ENCODE measurements around the gene FSCN2. TPM values are rescaled to one million over a fixed set of nuclear protein-coding genes. Genes with fewer than 3 reads are reported as not detected.

FSCN2 gene
- total and polyA plus RNA-seq, 2 donors: 0.43 to 0.69 TPM

DNA sequence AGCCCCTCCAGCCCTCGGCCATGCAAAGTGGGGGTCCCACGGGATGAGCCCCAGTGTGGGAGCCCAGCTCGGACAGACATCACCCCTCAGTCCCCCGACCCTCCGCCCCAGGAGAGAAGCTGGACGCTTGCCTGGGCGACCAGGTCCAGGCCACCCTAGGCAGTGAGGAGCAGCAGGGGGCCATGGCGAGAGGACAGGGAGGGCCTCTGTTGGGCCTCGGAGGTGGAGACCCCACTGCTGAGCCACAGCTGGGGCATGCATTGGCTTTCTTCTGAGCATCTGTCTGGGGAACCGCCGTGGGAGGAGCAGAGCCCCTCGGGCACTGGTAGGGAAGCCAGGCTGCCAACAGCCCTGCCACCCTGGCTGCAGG is 28.6 kb upstream of the FSCN2 start:
- H3K4me3 ChIP-seq (ENCODE audit: low read depth, low read length): no peak overlapping the region
- no peaks in the 10 kb centered on the region for H3K36me3 ChIP-seq (ENCODE audit: insufficient read depth)
- no peaks in the 10 kb centered on the region for H3K4me1 ChIP-seq (ENCODE audit: insufficient read depth)
- H3K27ac ChIP-seq (ENCODE audit: low read depth): no peak overlapping the region
- DNase-seq (ENCODE audit: extremely low spot score): no peak
- WGBS: 69% methylated on average over 12 of the region's 12 CpGs

DNA sequence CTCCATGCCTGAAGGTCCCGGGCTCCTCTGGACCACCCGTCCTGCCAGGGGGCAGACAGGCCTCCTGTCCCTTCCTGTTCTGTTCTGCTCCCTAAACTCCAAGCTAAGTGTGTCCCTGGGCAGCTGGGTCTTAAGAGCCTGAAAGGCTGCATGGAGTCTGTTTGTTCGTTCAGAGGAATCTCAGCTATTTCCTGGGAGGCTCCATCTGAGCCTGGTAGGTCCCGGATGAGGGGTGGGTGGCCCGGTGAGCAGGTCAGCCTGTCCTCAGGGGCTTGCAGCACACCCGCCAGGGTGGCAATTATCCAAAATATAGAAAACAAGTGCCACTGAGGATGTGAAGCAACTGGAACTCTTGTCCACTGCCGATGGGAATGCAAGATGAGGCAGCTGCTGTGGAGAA is 28.1 kb upstream of the FSCN2 start:
- no peak for DNase-seq (ENCODE audit: extremely low spot score)
- 45% methylated on average over 7 of the region's 7 CpGs for WGBS
- H3K27ac ChIP-seq (ENCODE audit: low read depth): no peak overlapping the region
- H3K36me3 ChIP-seq (ENCODE audit: insufficient read depth): no peaks in the 10 kb centered on the region
- no peaks in the 10 kb centered on the region for H3K4me1 ChIP-seq (ENCODE audit: insufficient read depth)
- no peak overlapping the region for H3K4me3 ChIP-seq (ENCODE audit: low read depth, low read length)

DNA sequence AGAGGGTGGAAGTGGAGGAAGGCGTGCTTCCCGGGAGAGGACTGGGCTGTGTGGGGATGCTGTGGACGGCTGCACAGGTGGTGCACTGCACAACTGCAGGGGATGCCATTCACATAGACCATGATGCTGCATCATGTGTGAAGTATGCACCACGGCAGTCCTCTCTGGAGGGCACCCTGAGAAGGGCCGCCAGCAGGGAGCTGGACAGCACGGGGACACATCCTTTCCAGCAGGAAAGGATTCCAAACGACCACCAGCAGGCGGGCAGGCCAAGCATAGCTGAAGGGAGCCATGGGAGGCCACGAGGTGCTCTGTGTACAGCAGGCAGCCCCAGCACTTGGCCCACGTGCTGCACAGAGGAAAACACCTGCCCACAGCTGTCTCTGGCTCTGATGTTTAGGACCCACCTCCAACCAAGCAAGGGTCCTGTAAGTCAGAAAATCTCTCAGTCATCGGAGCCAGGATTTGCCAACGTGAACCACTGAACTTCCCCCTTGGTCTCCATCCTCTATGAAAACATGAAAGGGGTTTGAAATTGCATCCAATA is 25.6 kb upstream of the FSCN2 start:
- Histone ChIP-seq H3K4me3 (ENCODE audit: low read depth, low read length) (no peak overlapping the region), H3K36me3 (ENCODE audit: insufficient read depth) (no peaks in the 10 kb centered on the region), H3K27ac (ENCODE audit: low read depth) (no peak overlapping the region), H3K4me1 (ENCODE audit: insufficient read depth) (no peaks in the 10 kb centered on the region)
- WGBS: 59% methylated on average over 12 of the region's 12 CpGs
- DNase-seq (ENCODE audit: extremely low spot score): no peak

DNA sequence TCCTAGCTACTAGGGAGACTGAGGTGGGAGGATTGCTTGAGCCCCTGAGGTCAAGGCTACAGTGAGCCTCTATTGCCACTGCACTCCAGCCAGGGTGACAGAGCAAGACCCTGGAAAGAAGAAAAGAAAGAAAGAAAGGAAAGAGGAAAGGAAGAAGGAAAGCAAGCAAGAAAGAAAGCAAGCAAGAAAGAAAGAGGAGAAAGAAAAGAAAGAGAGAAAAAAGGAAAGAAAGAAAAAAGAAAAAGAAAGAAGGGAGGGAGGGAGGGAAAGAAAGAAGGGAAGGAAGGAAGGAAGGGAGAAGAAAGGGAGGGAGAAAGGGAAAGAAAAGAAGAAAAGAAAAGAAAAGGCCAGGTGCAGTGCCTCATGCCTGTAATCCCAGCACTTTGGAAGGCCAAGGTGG is 24.6 kb upstream of the FSCN2 start:
- Histone ChIP-seq H3K27ac (ENCODE audit: low read depth) (no peak overlapping the region), H3K4me1 (ENCODE audit: insufficient read depth) (no peaks in the 10 kb centered on the region), H3K36me3 (ENCODE audit: insufficient read depth) (no peaks in the 10 kb centered on the region), H3K4me3 (ENCODE audit: low read depth, low read length) (no peak overlapping the region)
- no peak for DNase-seq (ENCODE audit: extremely low spot score)

DNA sequence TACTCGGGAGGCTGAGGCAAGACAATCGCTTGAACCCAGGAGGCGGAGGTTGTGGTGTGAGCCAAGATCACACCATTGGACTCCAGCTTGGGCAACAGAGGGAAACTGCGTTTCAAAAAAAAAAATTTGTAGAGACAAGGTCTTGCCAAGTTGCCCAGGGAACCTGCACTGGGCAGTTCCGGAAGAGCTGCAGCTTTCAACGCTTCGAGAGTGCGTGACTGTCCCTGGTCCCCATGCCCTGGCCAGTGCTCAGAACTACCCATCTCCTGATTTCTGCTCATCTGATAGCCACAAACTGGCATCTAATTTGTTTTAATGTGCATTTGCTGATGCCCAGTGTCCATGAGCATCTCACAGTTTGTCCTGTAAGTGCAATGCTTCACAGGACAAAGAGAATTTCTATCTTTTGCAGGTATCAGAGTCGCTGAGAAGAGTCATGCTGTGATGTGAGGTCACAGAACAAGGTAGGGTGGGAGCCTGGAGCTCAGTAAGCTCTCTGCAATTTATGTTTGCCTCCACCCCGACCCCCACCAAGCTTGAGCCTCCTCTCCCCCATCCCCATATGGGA is 19.5 kb upstream of the FSCN2 start:
- WGBS: 53% methylated on average over 10 of the region's 10 CpGs
- no peak for DNase-seq (ENCODE audit: extremely low spot score)
- Histone ChIP-seq H3K27ac (ENCODE audit: low read depth) (no peak overlapping the region), H3K4me1 (ENCODE audit: insufficient read depth) (no peaks in the 10 kb centered on the region), H3K36me3 (ENCODE audit: insufficient read depth) (peaks cover 4% of the 10 kb centered on the region), H3K4me3 (ENCODE audit: low read depth, low read length) (peak overlapping the region; percentile 97)

DNA sequence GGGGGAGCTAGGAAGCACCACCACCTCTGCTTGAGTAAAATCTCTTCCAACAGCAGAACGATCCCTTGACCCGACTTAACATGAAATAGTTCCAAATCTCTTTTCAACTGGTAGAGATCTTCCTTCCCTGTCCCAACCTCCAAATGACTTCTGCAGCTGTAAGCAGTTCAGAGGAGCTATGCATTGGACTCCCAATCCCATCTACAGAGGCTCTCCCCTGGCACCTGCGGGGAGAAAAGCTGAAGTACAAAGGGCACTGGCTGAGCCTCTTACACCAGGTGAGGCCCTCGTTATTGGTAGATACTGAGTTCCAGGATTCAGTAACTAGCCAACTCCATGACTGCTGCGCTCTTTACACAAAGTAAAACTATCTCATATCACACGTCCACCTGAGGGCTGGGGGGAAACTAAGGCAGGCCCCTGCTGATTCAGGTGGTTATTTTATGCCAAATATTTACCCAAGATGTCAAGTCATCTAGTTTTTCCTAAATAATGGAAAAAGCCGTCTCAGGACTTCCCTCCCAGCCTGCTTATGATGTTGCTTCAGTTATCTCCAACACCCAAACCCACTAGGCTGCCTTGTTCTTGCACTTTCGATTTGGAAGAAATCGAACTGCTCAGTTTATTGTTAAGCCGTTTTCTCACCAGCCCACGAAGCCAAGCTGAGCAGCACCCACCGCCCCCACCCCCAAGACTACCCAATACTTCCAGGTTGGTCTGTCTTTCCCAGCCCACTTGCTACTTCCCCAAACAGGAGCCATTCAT is 18.8 kb upstream of the FSCN2 start:
- no peak for DNase-seq (ENCODE audit: extremely low spot score)
- Histone ChIP-seq H3K4me3 (ENCODE audit: low read depth, low read length) (peak overlapping the region; percentile 97), H3K4me1 (ENCODE audit: insufficient read depth) (no peaks in the 10 kb centered on the region), H3K27ac (ENCODE audit: low read depth) (peak overlapping the region; percentile 34), H3K36me3 (ENCODE audit: insufficient read depth) (peaks cover 4% of the 10 kb centered on the region)
- 19% methylated on average over 12 of the region's 12 CpGs for WGBS

DNA sequence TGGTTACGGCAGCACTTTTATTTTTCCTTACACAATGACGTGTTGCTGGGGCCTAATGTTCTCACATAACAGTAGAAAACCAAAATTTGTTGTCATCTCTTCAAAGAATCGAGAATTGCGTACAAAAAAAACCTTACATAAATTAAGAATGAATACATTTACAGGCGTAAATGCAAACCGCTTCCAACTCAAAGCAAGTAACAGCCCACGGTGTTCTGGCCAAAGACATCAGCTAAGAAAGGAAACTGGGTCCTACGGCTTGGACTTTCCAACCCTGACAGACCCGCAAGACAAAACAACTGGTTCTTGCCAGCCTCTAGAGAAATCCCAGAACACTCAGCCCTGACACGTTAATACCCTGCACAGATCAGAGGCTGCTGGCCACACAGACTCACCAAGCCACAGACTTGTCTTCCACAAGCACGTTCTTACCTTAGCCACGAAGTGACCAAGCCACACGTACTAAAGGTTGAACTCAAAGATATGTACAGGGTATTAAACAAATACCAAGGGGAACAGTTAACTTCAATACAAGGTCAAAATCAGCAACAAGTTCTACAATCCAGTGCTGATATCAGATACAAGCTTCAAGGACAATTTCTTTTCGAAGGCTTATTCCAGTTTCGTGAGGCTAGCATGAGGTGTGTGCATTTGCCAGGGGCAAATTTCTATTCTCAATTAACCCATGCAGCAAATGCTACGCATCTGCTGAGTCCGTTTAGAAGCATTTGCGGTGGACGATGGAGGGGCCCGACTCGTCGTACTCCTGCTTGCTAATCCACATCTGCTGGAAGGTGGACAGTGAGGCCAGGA is 18.0 kb upstream of the FSCN2 start:
- H3K4me1 ChIP-seq (ENCODE audit: insufficient read depth): no peaks in the 10 kb centered on the region
- peaks cover 4% of the 10 kb centered on the region for H3K36me3 ChIP-seq (ENCODE audit: insufficient read depth)
- no peak for DNase-seq (ENCODE audit: extremely low spot score)
- peak overlapping the region; percentile 55 for H3K27ac ChIP-seq (ENCODE audit: low read depth)
- 5% methylated on average over 22 of the region's 22 CpGs for WGBS
- H3K4me3 ChIP-seq (ENCODE audit: low read depth, low read length): peak overlapping the region; percentile 97

DNA sequence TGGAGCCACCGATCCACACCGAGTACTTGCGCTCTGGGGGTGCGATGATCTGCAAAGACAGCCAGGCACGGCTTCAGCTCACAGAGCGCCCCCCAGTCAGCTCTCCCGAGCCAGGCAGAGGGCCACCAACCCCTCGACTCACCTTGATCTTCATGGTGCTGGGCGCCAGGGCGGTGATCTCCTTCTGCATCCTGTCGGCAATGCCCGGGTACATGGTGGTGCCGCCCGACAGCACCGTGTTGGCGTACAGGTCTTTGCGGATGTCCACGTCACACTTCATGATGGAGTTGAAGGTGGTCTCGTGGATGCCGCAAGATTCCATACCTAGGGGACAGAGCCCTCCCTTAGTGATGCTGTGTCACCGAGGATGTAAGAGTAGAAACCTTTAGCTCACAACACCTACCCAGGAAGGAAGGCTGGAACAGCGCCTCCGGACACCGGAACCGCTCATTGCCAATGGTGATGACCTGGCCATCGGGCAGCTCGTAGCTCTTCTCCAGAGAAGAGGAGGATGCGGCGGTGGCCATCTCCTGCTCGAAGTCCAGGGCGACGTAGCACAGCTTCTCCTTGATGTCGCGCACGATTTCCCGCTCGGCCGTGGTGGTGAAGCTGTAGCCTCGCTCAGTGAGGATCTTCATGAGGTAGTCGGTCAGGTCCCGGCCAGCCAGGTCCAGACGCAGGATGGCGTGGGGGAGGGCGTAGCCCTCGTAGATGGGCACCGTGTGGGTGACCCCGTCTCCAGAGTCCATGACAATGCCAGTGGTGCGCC is 17.2 kb upstream of the FSCN2 start:
- H3K4me1 ChIP-seq (ENCODE audit: insufficient read depth): no peaks in the 10 kb centered on the region
- H3K27ac ChIP-seq (ENCODE audit: low read depth): peak overlapping the region; percentile 63
- H3K4me3 ChIP-seq (ENCODE audit: low read depth, low read length): peak overlapping the region; percentile 97
- peaks cover 4% of the 10 kb centered on the region for H3K36me3 ChIP-seq (ENCODE audit: insufficient read depth)
- WGBS: 3% methylated on average over 48 of the region's 48 CpGs
- no peak for DNase-seq (ENCODE audit: extremely low spot score)

DNA sequence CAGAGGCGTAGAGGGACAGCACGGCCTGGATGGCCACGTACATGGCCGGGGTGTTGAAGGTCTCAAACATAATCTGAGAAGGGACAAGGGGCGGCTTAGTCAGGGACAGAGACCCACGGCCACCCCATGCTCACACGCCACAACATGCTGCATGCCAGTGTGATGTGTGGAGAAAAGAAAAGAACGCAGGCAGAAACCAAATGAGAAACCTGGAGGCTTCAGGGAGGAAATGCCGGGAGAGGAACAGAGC is 16.7 kb upstream of the FSCN2 start:
- DNase-seq (ENCODE audit: extremely low spot score): no peak
- peak overlapping the region; percentile 63 for H3K27ac ChIP-seq (ENCODE audit: low read depth)
- H3K4me3 ChIP-seq (ENCODE audit: low read depth, low read length): peak overlapping the region; percentile 97
- H3K4me1 ChIP-seq (ENCODE audit: insufficient read depth): no peaks in the 10 kb centered on the region
- WGBS: 2% methylated on average over 9 of the region's 9 CpGs
- H3K36me3 ChIP-seq (ENCODE audit: insufficient read depth): peaks cover 4% of the 10 kb centered on the region

DNA sequence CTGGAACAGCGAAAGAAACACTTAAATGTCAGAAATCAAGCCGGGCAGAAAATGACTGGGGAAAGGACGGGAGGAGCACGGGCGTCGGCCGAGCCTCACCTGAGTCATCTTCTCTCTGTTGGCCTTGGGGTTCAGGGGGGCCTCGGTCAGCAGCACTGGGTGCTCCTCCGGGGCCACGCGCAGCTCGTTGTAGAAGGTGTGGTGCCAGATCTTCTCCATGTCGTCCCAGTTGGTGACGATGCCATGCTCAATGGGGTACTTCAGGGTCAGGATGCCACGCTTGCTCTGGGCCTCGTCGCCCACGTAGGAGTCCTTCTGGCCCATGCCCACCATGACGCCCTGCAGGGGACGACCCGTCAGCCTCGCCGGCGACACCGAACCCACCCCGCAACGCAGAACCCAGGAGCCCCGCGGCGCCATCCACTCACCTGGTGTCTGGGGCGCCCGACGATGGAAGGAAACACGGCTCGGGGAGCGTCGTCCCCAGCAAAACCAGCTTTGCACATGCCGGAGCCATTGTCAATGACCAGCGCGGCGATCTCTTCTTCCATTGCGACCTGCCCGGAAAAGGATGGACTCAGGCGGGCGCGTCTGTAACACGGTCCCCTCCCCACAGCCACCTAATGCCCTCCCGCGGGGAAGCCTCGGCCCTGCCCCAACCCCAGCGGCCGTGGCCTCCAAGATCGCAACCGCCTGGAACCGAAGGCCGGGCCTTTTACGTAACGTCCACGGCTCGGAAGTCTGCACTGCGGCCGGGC is 16.2 kb upstream of the FSCN2 start:
- DNase-seq (ENCODE audit: extremely low spot score): no peak
- Histone ChIP-seq H3K27ac (ENCODE audit: low read depth) (peak overlapping the region; percentile 90), H3K4me3 (ENCODE audit: low read depth, low read length) (peak overlapping the region; percentile 97), H3K36me3 (ENCODE audit: insufficient read depth) (peaks cover 4% of the 10 kb centered on the region), H3K4me1 (ENCODE audit: insufficient read depth) (no peaks in the 10 kb centered on the region)
- WGBS: under 1% methylated on average over 62 of the region's 62 CpGs

DNA sequence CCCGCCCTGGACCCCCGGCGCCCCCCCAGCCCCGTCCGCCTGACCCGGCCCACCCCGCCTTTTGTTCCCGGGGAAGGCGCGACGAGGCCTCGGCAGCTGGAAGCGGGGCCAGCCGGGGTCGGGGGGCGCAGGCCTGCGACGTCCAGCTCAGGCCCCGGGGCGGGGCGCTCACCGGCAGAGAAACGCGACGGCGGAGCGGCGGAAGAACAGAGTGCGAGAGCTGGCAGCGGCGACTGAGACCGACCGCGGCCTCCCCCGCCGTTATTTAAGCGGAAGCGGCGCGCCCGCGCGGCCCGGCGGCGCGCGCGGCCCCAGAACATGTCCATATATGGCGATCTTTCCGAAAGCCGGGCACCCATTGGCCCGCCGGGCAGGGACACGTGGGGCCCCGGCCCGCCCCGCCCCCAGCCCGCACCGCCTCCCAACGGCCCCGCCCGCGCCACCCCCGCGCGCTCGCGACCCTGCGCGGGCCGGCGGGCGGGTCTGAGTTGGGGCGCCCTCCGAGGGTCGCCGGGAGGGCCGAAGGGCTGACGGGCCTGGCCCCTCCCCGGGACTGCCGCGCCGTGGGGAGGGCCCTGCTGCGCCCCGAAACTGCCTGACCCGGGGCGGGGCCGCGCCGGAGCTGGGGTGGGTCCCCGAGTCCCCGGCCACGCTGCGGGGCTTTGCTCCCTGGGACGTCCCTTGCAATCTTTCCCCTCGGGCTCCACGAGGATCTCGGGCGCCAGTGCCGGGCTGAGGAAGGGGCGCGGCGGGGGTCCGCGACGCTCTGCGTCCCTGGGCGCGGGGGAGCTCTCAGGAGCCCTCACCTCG is 15.4 kb upstream of the FSCN2 start, which contains the start of gene ACTG1:
Gene ACTG1, minus strand, starts transcription at position 238 of the 810 bp plus-strand sequence. CDS start 445 bp downstream, outside the sequence.
- Histone ChIP-seq H3K4me1 (ENCODE audit: insufficient read depth) (no peaks in the 10 kb centered on the region), H3K27ac (ENCODE audit: low read depth) (peak within 1 kb of the TSS; percentile 99), H3K36me3 (ENCODE audit: insufficient read depth) (peaks cover 4% of the 10 kb centered on the region), H3K4me3 (ENCODE audit: low read depth, low read length) (peak within 1 kb of the TSS; percentile 97)
- peak; percentile 78 for DNase-seq (ENCODE audit: extremely low spot score)
- WGBS: under 1% methylated on average over 111 of the region's 111 CpGs

DNA sequence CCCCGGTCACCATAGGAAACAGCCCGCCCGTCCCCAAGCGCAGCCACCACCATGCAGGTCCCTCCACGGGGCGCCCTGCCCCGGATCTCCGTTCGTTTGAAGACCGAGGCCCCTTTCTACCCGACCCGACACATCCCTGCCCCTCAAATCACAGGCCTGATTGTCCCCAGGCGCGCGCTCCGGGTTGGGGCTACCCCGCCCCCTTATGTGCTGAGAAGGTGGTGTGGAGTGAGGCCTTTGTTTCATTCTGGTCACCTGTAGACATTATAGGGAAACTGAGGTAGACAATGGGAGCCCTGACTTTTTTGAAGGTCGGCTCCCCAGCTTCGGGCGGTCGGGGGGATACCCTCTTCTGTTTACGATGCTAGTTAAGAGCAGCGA is 14.8 kb upstream of the FSCN2 start:
- Histone ChIP-seq H3K27ac (ENCODE audit: low read depth) (peak overlapping the region; percentile 99), H3K4me1 (ENCODE audit: insufficient read depth) (no peaks in the 10 kb centered on the region), H3K4me3 (ENCODE audit: low read depth, low read length) (peak overlapping the region; percentile 81), H3K36me3 (ENCODE audit: insufficient read depth) (peaks cover 4% of the 10 kb centered on the region)
- no peak for DNase-seq (ENCODE audit: extremely low spot score)
- WGBS: under 1% methylated on average over 23 of the region's 23 CpGs

All from urinary bladder (tissue), 4 donors.